LNCaP clone FGC (cell line): Measurements from ENCODE around the gene BRAF.
"Not testable (repeated sequence)": the region's sequence is repeated elsewhere in the genome, so short reads cannot be mapped to it uniquely, and the experiment has no call there.

Source experiments
- DNase-seq: peaks from one replicate; pipeline ENCODE4 v3.0.0-alpha.2; 2011; ENCODE audit warnings: low read depth
- H3K4me3 ChIP-seq: 2 replicates; pipeline ENCODE4 v1.5.1; 2011; ENCODE audit warnings: mild to moderate bottlenecking, low read depth, low read length, control low read depth
- TF ChIP-seq, protein P1 (sequence below): IDR thresholded peaks from 2 replicates; pipeline ENCODE4 v1.5.1; 2012; ENCODE audit warnings: mild to moderate bottlenecking; ENCODE audit not compliant: control insufficient read depth, insufficient read depth; ENCODE audit errors: extremely low read depth

BRAF gene

DNA sequence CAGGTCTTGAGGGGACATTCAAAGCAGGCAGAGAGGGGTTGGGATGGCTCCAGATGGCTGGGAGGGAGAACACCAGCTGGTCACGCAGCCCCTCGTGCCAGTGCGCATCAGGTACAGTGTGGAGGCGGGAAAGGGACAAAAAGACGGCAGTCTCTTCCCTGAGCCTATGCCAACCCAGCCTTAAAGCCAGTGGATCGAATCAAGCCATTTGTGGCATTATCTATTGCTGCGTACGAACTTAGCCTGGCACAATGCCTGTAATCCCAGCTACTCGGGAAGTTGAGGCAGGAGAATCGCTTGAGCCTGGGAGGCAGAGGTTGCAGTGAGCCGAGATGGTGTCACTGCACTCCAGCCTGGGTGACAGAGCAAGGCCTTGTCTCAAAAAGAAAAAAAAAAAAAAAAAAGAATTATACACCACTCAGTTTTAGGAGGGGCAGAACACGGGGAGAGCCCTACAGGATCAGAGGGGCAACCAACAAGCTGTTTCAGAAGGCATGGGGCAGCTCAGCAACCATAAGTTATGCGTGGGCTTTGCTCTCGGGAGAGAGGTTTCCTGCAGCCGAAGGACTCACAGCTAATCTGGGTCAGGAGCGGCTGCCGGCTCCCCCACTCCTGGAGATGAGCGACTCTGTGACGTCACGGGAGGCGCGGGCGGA lies 228.6 kb downstream of the BRAF start:
- TF ChIP-seq, protein P1, sequence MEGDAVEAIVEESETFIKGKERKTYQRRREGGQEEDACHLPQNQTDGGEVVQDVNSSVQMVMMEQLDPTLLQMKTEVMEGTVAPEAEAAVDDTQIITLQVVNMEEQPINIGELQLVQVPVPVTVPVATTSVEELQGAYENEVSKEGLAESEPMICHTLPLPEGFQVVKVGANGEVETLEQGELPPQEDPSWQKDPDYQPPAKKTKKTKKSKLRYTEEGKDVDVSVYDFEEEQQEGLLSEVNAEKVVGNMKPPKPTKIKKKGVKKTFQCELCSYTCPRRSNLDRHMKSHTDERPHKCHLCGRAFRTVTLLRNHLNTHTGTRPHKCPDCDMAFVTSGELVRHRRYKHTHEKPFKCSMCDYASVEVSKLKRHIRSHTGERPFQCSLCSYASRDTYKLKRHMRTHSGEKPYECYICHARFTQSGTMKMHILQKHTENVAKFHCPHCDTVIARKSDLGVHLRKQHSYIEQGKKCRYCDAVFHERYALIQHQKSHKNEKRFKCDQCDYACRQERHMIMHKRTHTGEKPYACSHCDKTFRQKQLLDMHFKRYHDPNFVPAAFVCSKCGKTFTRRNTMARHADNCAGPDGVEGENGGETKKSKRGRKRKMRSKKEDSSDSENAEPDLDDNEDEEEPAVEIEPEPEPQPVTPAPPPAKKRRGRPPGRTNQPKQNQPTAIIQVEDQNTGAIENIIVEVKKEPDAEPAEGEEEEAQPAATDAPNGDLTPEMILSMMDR: no peak
- DNase-seq: peak; percentile 47
- H3K4me3 ChIP-seq: peak overlapping the region; percentile 84

DNA sequence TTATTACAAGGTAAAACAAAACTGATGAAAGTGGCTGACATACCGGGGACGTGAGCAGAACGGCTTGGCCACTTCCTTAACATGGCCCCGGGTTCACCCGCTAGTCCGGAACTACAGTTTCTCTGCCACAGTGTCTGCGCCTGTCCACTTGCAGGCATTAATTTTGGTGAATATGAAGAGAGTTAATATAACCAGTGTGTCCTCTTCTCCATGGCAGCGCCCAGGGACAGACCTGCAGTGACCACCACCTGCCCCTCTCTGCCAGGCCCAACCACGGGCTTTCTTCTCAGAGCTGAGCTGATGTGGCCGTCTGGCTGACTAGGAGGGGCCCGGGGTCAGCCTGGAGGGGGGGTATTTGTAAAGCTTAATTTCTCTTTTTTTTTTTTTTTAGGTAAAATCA lies 229.3 kb downstream of the BRAF start:
- DNase-seq: no peak
- no peak overlapping the region for H3K4me3 ChIP-seq
- TF ChIP-seq, protein P1: no peak

DNA sequence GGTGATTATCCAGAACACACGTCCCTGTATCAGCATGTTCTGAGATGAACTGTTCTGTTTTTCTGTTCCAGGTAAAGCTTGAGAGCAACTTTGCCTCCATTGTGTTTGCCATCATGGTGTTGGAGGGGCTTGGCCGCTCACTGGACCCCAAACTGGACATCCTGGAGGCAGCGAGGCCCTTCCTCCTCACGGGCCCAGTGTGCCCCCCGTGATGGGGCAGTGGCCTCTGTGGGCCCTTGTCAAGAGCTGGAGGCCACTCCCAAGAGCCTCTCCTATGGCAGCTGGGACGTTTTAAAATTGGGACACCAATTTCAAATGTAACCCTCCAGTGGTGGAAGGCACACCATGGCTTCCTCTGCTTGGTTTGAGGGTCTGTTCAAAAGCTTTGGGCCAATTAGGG lies 230.1 kb downstream of the BRAF start:
- TF ChIP-seq, protein P1: no peak
- DNase-seq: no peak

DNA sequence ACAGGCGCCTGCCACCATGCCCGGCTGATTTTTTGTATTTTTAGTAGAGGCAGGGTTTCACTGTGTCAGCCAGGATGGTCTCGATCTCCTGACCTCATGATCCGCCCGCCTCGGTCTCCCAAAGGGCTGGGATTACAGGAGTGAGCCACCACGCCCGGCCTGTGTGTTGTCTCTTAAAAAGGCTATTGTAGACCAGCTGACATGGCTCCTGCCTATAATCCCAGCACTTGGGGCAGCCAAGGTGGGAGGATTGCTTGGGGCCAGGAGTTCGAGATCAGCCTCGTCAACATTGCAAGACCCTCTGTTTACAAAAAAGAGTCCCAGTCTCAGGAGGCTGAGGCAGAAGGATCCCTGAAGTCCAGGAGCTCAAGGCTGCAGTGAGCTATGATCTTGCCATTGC lies 230.9 kb downstream of the BRAF start:
- not testable (repeated sequence) for DNase-seq, H3K4me3 ChIP-seq

More for the DNA sequence above, 230.1 kb downstream of the BRAF start:
- H3K4me3 ChIP-seq: no peak overlapping the region

DNA sequence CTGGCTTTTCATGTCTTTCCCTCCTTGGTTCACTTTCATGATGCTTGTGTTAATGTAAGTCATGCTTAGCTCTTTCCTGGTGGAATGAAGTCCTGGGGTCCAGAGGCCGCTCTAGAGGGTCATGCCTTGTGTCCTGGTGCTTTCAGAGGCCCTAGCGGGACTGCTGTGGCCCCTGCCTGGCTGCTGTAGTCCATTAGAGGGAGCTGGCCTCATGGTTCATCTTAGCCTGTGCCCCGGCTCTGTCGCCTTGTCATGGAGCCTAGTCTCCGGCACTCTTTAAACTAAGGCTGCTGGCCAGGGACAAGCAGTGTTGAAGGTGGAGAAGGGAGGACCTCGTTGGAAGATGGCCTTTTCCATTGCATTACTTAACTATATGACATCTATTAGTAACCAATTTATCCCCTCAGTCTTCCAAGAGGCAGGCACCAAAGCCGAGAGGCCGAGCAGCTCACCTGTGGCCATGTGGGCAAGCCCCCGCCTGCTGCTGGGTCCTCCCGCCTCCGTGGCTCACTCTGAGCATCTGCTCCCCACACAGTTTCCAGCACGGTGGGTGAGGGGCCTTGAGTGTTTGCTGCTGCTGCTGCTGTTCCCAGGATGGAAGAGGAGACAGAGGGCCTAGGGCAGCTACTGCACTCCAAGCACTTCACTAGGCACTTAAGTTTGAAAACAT lies 233.2 kb downstream of the BRAF start:
- no peak for DNase-seq
- no peak overlapping the region for H3K4me3 ChIP-seq
- TF ChIP-seq, protein P1: no peak

DNA sequence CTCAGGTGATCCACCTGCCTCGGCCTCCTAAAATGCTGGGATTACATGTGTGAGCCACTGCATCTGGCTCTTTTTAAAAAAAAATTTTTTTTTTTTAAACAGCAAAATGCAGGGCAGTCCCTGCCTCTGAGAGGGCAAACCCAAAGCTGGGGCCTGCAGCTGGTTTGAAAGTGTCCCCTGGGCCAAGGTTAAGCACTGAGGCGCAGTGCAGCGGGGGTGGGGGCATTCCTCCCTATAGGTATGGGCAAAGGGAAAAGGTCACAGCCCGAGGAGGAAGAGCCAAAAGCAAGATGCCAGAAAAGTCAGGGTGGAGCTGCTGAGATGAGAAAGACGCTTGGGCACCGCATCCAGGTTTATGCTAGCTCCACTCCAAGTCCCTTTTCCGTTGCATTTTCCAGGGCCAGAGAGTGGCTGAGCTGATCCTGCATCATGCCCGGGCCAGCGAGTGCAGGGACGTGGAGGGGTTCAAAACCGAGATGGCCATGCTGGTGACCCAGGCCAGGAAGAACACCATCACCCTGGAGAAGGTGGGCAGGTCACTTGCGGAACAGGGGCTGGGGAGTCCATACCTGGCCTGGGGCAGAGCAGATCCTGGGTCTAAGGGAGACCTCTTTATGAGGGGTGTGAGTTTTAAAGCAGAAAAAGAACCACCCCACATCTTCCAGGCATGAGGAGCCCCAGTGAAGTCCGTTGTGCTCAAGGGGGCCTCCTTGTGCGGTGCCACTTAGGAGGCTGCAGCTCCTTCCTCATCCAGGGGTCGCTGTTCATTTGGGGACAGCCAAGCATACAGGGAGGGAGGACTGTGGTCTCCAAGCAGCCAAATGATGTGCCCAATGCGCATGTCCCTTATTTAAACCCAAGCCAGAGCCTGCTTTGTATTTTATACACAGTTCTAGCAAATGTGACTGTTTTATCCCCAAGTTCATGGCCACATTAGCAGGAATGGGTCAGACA lies 235.3 kb downstream of the BRAF start:
- H3K4me3 ChIP-seq: no peak overlapping the region
- TF ChIP-seq, protein P1: no peak
- DNase-seq: no peak

DNA sequence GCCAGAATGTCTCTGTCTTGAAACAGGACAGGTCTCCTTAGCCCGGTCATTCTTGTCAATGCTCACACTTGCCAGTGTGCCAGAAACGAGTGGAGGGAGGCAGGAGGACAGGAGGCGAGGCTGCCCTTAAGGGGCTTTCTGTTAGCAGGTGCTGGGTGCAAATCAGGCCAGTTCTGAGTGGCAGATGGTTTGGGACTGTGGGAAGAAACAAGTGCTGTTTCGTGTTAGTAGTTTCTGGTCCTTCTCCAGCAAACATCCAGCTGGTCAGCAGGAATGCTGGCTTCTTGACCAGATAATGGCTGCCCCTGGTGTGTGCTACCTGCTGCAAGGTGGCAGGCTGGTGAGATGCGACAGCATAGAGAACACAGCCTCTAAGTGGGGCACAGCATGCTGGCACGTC lies 236.4 kb downstream of the BRAF start:
- no peak for DNase-seq
- TF ChIP-seq, protein P1: no peak
- H3K4me3 ChIP-seq: no peak overlapping the region
